Measurements from ENCODE around the gene BMPER.

Gene BMPER

DNA sequence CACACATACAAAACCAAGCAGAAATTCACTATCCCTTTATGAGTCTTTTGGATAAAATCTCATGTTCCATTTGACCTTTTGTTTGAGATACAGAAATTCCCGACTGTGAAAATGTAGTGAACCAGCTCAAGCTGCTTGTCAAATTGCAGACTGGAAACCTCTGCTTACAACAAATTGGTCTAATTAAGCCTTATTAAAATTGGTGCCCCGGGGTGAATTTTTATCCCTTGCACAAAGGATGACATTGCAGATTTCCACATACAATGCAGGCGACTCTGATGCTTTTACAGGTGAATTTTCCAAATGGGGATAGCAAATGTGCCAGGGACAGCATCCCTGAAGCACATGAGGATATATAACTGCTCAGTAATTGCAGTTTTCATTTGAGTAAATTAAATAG lies 257.3 kb downstream of the BMPER start:
- TF ChIP-seq, protein P1, sequence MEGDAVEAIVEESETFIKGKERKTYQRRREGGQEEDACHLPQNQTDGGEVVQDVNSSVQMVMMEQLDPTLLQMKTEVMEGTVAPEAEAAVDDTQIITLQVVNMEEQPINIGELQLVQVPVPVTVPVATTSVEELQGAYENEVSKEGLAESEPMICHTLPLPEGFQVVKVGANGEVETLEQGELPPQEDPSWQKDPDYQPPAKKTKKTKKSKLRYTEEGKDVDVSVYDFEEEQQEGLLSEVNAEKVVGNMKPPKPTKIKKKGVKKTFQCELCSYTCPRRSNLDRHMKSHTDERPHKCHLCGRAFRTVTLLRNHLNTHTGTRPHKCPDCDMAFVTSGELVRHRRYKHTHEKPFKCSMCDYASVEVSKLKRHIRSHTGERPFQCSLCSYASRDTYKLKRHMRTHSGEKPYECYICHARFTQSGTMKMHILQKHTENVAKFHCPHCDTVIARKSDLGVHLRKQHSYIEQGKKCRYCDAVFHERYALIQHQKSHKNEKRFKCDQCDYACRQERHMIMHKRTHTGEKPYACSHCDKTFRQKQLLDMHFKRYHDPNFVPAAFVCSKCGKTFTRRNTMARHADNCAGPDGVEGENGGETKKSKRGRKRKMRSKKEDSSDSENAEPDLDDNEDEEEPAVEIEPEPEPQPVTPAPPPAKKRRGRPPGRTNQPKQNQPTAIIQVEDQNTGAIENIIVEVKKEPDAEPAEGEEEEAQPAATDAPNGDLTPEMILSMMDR (IDR thresholded peaks at IDR 0.05): no peak

DNA sequence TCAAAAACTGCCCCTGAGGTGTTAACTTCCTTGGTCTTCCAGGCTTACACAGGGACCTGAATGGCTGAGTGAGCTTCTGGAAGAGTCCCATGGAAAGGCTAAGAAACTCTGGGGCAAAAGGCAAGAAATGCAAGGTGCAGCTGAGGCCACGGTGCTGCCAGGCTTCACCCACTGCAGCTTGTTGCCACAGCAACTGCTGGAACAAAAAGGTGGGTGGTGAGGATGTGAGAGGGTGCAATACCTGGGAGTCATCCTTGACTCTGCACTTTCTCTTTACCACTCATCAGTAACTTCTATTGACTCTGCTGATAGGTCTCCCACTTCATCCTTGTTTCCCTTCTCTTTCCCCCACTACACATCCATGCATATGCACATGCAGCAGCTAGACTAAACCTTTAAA lies 258.6 kb downstream of the BMPER start:
- TF ChIP-seq, protein P1 (IDR thresholded peaks at IDR 0.05): no peak

DNA sequence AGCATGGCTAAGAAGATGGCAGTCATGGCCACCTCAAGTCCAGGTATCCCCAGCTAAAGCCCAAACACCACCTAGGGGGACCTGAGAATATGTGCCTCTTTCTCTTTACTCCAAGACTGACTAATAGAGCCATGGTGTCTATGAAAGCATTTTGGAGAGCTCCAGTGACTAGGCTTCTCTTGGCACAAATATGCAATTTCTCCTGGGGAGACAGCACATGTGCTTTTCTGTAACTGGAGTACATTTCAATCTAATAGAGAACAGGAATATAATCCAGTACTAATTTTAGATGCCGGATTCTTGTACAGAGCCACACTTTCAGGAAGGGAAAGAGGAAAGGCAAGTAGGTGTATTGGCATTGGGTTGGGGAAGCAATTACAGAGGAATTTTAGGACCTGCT lies 260.1 kb downstream of the BMPER start:
- TF ChIP-seq, protein P1 (IDR thresholded peaks at IDR 0.05): no peak

DNA sequence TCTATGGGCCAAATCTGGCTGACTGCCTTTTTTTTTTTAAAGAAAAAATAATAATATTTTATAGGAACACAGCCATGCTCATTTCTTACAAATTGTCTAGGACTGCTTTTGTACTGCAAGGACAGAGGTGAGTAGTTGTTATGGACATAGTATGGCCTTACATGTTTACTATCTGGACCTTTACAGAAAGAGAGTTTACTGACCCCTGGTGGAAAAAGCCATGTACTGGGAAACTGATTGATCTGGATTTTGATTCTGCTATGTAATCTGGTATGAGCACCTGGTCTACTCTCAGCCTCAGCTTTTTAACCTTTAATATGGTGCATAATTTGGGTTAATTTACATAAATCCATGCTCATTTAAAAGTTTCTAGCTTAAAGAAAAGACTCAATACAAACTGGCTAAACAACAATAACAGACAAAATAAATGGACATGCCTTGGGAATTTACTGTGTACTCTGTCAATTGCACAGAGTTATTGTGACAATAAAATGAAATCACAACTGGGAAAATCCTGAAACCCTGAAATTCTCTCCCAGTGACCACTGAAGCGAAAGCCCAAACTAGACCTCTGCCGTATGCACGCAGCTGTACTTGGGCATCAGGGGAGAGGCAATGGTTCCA lies 260.7 kb downstream of the BMPER start:
- TF ChIP-seq, protein P1 (IDR thresholded peaks at IDR 0.05): peak; percentile 44

DNA sequence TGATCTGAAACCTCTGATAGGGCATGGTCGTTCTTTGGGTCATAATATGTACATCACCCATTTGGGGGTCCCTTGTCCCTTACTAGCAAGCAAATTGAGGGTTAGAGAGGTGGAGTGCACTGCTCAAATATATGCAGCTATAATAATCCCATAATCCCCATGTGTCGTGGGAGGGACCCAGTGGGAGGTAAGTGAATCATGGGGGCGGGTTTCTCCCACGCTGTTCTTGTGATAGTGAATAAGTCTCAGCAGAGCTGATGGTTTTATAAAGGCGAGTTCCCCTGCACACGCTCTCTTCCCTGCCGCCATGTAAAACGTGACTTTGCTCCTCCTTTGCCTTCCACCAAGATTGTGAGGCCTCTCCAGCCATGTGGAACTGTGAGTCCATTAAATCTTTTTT lies 262.7 kb downstream of the BMPER start:
- TF ChIP-seq, protein P1 (IDR thresholded peaks at IDR 0.05): no peak

DNA sequence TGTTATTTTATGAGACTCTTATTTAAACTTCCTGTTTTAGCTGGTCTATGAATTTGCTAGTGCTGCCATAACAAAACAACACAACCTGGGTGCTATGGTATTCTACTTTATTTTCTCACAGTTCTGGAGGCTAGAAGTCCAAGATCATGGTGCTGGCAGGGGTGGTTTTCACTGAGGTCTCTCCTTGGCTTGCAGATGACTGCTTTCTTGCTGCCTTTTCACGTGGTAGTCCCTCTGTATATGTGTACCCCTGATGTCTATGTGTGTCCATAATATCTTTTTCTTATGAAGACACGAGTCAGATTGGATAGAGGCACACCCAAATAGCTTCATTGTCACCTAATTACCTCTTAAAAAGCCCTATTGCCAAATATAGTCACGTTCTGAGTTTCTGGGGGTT lies 270.5 kb downstream of the BMPER start:
- TF ChIP-seq, protein P1 (IDR thresholded peaks at IDR 0.05): no peak

DNA sequence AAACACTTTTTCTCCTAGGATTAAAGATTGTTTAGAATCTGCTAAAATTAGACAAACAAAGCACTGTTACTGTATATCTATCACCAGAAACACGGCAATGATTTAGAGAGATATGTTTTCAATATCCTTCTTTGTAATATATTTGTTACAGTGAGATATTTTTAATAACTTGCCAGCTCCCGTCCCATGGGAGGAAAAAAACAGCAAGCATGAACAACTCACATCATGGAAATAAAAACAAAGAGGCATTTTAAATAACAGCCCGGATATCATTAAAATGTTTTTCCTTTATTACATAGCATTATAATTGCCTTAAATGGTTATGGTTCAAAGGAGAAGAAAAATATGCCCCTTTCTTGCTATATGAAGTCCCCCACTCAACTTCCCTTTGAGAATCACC lies 272.1 kb downstream of the BMPER start:
- TF ChIP-seq, protein P1 (IDR thresholded peaks at IDR 0.05): no peak

Measured in LNCAP (cell line).